Endothelial cell of umbilical vein (primary cell): ENCODE data around the gene RERGL. TPM values are rescaled to one million over a fixed set of nuclear protein-coding genes. Genes with fewer than 3 reads are reported as not detected.

Experiments
- BruUV-seq: library from RNA; stranded (reverse); fragments of 400-500 nt; replicated peaks from 2 replicates; lab custom pipeline; 2021; lab: Mats Ljungman, UMichigan
- CTCF ChIA-PET: fragments of 300-600, 350-600 bp; sonication (Branson Sonifier 250); formaldehyde crosslinking; loops from one replicate; lab custom pipeline; 2021; ENCODE audit warnings: antibody characterized with exemption, inconsistent platforms; lab: Charles Lee
- POLR2A ChIA-PET: fragments of 300-600, 350-600 bp; sonication (Branson Sonifier 250); formaldehyde crosslinking; loops from one replicate; lab custom pipeline; 2021; ENCODE audit warnings: antibody characterized with exemption, inconsistent platforms; lab: Charles Lee
- DNase-seq: peaks from one replicate; pipeline ENCODE4 v3.0.0-alpha.2; 2011; ENCODE audit warnings: low read depth, low spot score
- FAIRE-seq: peaks from 2 replicates; lab custom pipeline; 2011; peaks lifted over from hg19 to GRCh38; lab: Jason Lieb, UNC
- H2AFZ ChIP-seq: 2 replicates; pipeline ENCODE4 v1.6.0; 2012; ENCODE audit warnings: low read depth, low read length, control low read depth, inconsistent platforms
- H3K27ac ChIP-seq: 2 replicates; pipeline ENCODE4 v1.5.1; 2011; ENCODE audit warnings: low read depth, mild to moderate bottlenecking, control low read depth, low read length, moderate library complexity; ENCODE audit not compliant: insufficient read depth
- H3K27me3 ChIP-seq, 2 experiments: 2 replicates each; pipeline versions ENCODE4 v1.6.0 to v1.6.1; 2011; ENCODE audit warnings: low read length in 2 of 2, mixed read lengths in 1 of 2; ENCODE audit not compliant: control insufficient read depth in 2 of 2, insufficient read depth in 2 of 2
- H3K36me3 ChIP-seq, 2 experiments: 2 replicates in 1 of 2; 3 replicates in 1 of 2; pipeline ENCODE4 v1.5.1; 2011; ENCODE audit warnings: low read length in 2 of 2, mild to moderate bottlenecking in 1 of 2, moderate library complexity in 1 of 2; ENCODE audit not compliant: control insufficient read depth in 2 of 2, insufficient read depth in 2 of 2; ENCODE audit errors: extremely low read depth in 1 of 2
- H3K4me1 ChIP-seq: 3 replicates; pipeline ENCODE4 v1.5.1; 2011; ENCODE audit warnings: mild to moderate bottlenecking, low read length; ENCODE audit not compliant: control insufficient read depth, insufficient read depth; ENCODE audit errors: extremely low read depth
- H3K4me2 ChIP-seq: 2 replicates; pipeline ENCODE4 v1.6.1; 2011; ENCODE audit warnings: low read length, control low read depth, mixed read lengths; ENCODE audit not compliant: insufficient read depth
- H3K4me3 ChIP-seq, 3 experiments: fragments of 200-600 bp in 1 of 3; sonication (generic), shearing (Covaris generic) in 1 of 3; replicated peaks in 1 of 3; 2 replicates each; pipeline ENCODE4 v1.5.1; 2011 to 2016; ENCODE audit warnings: control low read depth in 3 of 3, low read length in 3 of 3, mild to moderate bottlenecking in 2 of 3, inconsistent platforms in 1 of 3, low read depth in 1 of 3, moderate library complexity in 1 of 3; ENCODE audit not compliant: insufficient read depth in 1 of 3
- H3K79me2 ChIP-seq: 2 replicates; pipeline ENCODE4 v1.6.0; 2012; ENCODE audit warnings: low read length, inconsistent platforms; ENCODE audit not compliant: control insufficient read depth, insufficient read depth
- H3K9ac ChIP-seq: replicated peaks from 2 replicates; pipeline ENCODE3; 2011; ENCODE audit warnings: low read length, control low read depth; ENCODE audit not compliant: insufficient read depth; ENCODE audit errors: extremely low read depth
- H3K9me1 ChIP-seq: replicated peaks from 3 replicates; pipeline ENCODE4 v1.6.0; 2011; ENCODE audit warnings: mild to moderate bottlenecking, low read length; ENCODE audit not compliant: control insufficient read depth, insufficient read depth; ENCODE audit errors: extremely low read depth
- H3K9me3 ChIP-seq: replicated peaks from 2 replicates; pipeline ENCODE4 v1.5.1; 2012; ENCODE audit warnings: low read length, inconsistent platforms; ENCODE audit not compliant: control insufficient read depth, insufficient read depth
- H4K20me1 ChIP-seq: replicated peaks from 2 replicates; pipeline ENCODE3; 2011; ENCODE audit warnings: mild to moderate bottlenecking, low read length; ENCODE audit not compliant: control insufficient read depth, insufficient read depth; ENCODE audit errors: extremely low read depth
- CTCF ChIP-seq, 2 donors: IDR thresholded peaks; 1 replicate in 1 of 2; 2 replicates in 1 of 2; pipeline ENCODE4 v1.5.1; 2011; ENCODE audit warnings: low read length in 2 of 2, mild to moderate bottlenecking in 2 of 2, moderate library complexity in 2 of 2, control low read depth in 1 of 2, inconsistent platforms in 1 of 2, low read depth in 1 of 2; ENCODE audit not compliant: insufficient read depth in 1 of 2; ENCODE audit errors: extremely low read depth in 1 of 2
- EZH2 ChIP-seq: IDR thresholded peaks from 2 replicates; pipeline ENCODE4 v1.6.1; 2012; ENCODE audit warnings: borderline replicate concordance, low read depth, mild to moderate bottlenecking, moderate library complexity, low read length, inconsistent platforms; ENCODE audit not compliant: severe bottlenecking
- FOS ChIP-seq: IDR thresholded peaks from 2 replicates; pipeline ENCODE4 v1.6.1; 2011; ENCODE audit warnings: mild to moderate bottlenecking, low read length, moderate library complexity, borderline replicate concordance; ENCODE audit not compliant: insufficient read depth
- GATA2 ChIP-seq: IDR thresholded peaks from 2 replicates; pipeline ENCODE4 v1.7.0; 2011; ENCODE audit warnings: low read depth, mild to moderate bottlenecking, moderate library complexity, mixed read lengths, low read length; ENCODE audit not compliant: insufficient read length, insufficient read depth
- JUN ChIP-seq: IDR thresholded peaks from 2 replicates; pipeline ENCODE4 v1.6.1; 2011; ENCODE audit warnings: borderline replicate concordance, low read depth; ENCODE audit not compliant: insufficient read length, insufficient read depth
- MYC ChIP-seq: IDR thresholded peaks from one replicate; pipeline ENCODE4 v1.6.1; 2011; ENCODE audit warnings: mild to moderate bottlenecking, low read depth, low read length
- POLR2A ChIP-seq: IDR thresholded peaks from 2 replicates; pipeline ENCODE4 v1.6.1; 2012; ENCODE audit warnings: low read depth, mild to moderate bottlenecking, control low read depth, low read length
- POLR2AphosphoS5 ChIP-seq: IDR thresholded peaks from 2 replicates; pipeline ENCODE4 v1.6.1; 2012; ENCODE audit warnings: low read depth, mild to moderate bottlenecking, control low read depth, low read length, moderate library complexity; ENCODE audit not compliant: insufficient read depth
- dilution Hi-C: fragments of 300-500 bp; cut with MboI; formaldehyde crosslinking; loops from one replicate; pipeline ENCODE4 v1.15.0; 2019; ENCODE audit warnings: low sequenced_read_pairs; ENCODE audit not compliant: extremely low pct_ligation_motif_present
- intact Hi-C: fragments of 100-400 bp; cut with micrococcal nuclease; formaldehyde crosslinking; loops from one replicate; pipeline ENCODE4 v1.10.0; 2022
- polyA plus RNA-seq, 4 experiments: library from polyadenylated mRNA; depleted of rRNA in 3 of 4; stranded (reverse) in 3 of 4; unstranded in 1 of 4; fragments of >200 nt; gene quantifications; 2 replicates each; pipeline versions ENCODE4 v1.2.1 to v1.2.3, GENCODE V29; 2011 to 2012; ENCODE audit warnings: missing spikeins in 1 of 4
- total RNA-seq: library from RNA; stranded (reverse); gene quantifications from 2 replicates; pipeline ENCODE4 v1.2.3, GENCODE V29; 2021
- TF ChIP-seq, protein P1 (sequence below): IDR thresholded peaks from 2 replicates; pipeline ENCODE4 v1.6.1; 2011; ENCODE audit not compliant: insufficient read depth, insufficient read length

Gene RERGL
- total and polyA plus RNA-seq, 2 donors (not counting 3 experiments of a cell fraction or from before 2014, with no cell fraction given): not detected

DNA sequence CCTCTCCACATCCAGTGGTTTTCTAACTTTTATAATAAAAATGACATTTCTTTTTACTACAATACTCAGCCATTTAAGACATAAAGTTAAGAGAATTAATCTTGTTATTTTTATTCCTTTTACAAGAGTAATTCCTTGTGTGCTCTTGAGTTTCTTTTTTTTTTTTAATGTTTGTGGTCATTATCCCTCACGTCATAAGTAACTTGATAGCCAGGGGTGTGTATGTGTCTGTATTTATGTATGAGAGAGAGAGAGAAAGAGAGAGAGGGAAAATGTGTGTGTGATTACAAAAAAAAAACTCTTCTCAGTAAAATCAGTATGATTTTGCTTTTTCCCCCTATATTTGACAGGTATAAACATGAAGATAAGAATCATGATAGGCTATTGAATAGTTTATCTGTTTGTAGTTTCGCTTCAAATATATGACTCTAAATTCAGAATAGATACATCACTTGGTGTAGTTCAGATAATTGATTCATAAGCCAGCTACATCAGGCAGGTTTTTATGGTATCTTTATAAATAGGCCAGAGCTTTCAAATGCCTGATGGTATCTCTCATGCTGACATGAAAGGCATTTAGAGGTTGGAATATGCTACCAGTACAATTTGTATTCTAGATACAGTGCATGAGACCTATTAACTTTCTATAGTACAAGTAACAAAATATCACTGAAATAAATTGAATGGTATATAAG, 34.9 kb downstream of the RERGL start:
- Histone ChIP-seq H3K79me2 (no peaks in the 10 kb centered on the region), H2AFZ (no peak overlapping the region), H3K4me3 (no peak overlapping the region), H4K20me1 (no peaks in the 10 kb centered on the region), H3K9ac (no peak overlapping the region), H3K4me2 (no peak overlapping the region), H3K9me1 (no peaks in the 10 kb centered on the region), H3K27me3 (no peaks in the 10 kb centered on the region), H3K4me1 (no peaks in the 10 kb centered on the region), H3K9me3 (peaks cover 6% of the 10 kb centered on the region), H3K36me3 (no peaks in the 10 kb centered on the region), H3K27ac (no peak overlapping the region)
- intact Hi-C loops (no loop called here), dilution Hi-C loops (no loop called here)
- FAIRE-seq (no peak), DNase-seq (no peak)
- POLR2A ChIA-PET: no interaction called here
- CTCF ChIA-PET: no interaction called here
- BruUV-seq: no TSS peak
- no peak for TF ChIP-seq GATA2
- no peak for TF ChIP-seq POLR2AphosphoS5
- TF ChIP-seq FOS: no peak
- TF ChIP-seq POLR2A: no peak
- no peak for TF ChIP-seq CTCF (IDR thresholded peaks at IDR 0.05; ENCODE audit: extremely low read depth in 1 of 2, insufficient read depth in 1 of 2, low read depth in 1 of 2, low read length in 2 of 2)
- no peak for TF ChIP-seq EZH2
- no peak for TF ChIP-seq JUN
- no peak for TF ChIP-seq MYC
- TF ChIP-seq, protein P1, sequence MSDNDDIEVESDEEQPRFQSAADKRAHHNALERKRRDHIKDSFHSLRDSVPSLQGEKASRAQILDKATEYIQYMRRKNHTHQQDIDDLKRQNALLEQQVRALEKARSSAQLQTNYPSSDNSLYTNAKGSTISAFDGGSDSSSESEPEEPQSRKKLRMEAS: no peak
